GM23338 (cell line): Measurements from ENCODE around the gene TNS1. TPM values are rescaled to one million over a fixed set of nuclear protein-coding genes. Genes with fewer than 3 reads are reported as not detected.

Experiments used
- ATAC-seq: fragments of 200-7000 bp; cut with Tn5 transposase; 3 replicates; pipeline ENCODE4 v1.9.1; 2020
- DNase-seq: peaks from one replicate; pipeline ENCODE4 v3.0.0-alpha.2; 2015; ENCODE audit warnings: low spot score
- H2AFZ ChIP-seq: fragments of 200-600 bp; sonication (generic); 2 replicates; pipeline ENCODE4 v1.8.0; 2016; ENCODE audit warnings: antibody characterized with exemption, mild to moderate bottlenecking, moderate library complexity
- H3F3A ChIP-seq: fragments of 200-600 bp; sonication (generic); replicated peaks from 2 replicates; pipeline ENCODE4 v1.8.0; 2017; ENCODE audit warnings: antibody characterized with exemption, mixed run types, low read depth
- H3K27ac ChIP-seq: fragments of 200-600 bp; sonication (generic); 2 replicates; pipeline ENCODE4 v1.6.1; 2016; ENCODE audit warnings: low read depth
- H3K27me3 ChIP-seq: fragments of 200-600 bp; sonication (generic); 2 replicates; pipeline ENCODE4 v1.8.0; 2016; ENCODE audit warnings: mild to moderate bottlenecking, mixed run types, moderate library complexity; ENCODE audit not compliant: insufficient read depth
- H3K36me3 ChIP-seq: fragments of 200-600 bp; sonication (generic); 2 replicates; pipeline ENCODE4 v1.8.0; 2016; ENCODE audit warnings: mild to moderate bottlenecking; ENCODE audit not compliant: insufficient read depth
- H3K4me1 ChIP-seq: fragments of 200-600 bp; sonication (generic); 2 replicates; pipeline ENCODE4 v1.8.0; 2016; ENCODE audit warnings: mild to moderate bottlenecking, moderate library complexity; ENCODE audit not compliant: insufficient read depth
- H3K4me2 ChIP-seq: fragments of 200-600 bp; sonication (generic); 2 replicates; pipeline ENCODE4 v1.7.1; 2017; ENCODE audit warnings: mixed run types
- H3K4me3 ChIP-seq: fragments of 200-600 bp; sonication (generic); 2 replicates; pipeline ENCODE4 v1.6.1; 2016; ENCODE audit warnings: mixed run types
- H3K79me2 ChIP-seq: fragments of 200-600 bp; sonication (generic); replicated peaks from 2 replicates; pipeline ENCODE4 v1.8.0; 2017; ENCODE audit warnings: mild to moderate bottlenecking; ENCODE audit not compliant: insufficient read depth
- H3K9me2 ChIP-seq: fragments of 200-600 bp; sonication (generic); 2 replicates; pipeline ENCODE4 v1.8.0; 2017; ENCODE audit not compliant: insufficient read depth
- H4K20me1 ChIP-seq: fragments of 200-600 bp; sonication (generic); replicated peaks from 2 replicates; pipeline ENCODE4 v1.8.0; 2017; ENCODE audit warnings: mild to moderate bottlenecking; ENCODE audit not compliant: insufficient read depth
- H3K27ac Mint-ChIP-seq: 2 replicates; pipeline ENCODE4 v1.8.0; 2020; ENCODE audit warnings: inconsistent platforms, mild to moderate bottlenecking, moderate library complexity, mixed read lengths
- H3K27me3 Mint-ChIP-seq: 3 replicates; pipeline ENCODE4 v1.8.0; 2022; ENCODE audit warnings: low read depth, mild to moderate bottlenecking, moderate library complexity, mixed read lengths, inconsistent platforms; ENCODE audit not compliant: insufficient read depth, poor library complexity
- H3K36me3 Mint-ChIP-seq: 3 replicates; pipeline ENCODE4 v1.8.0; 2021; ENCODE audit warnings: low read depth, mild to moderate bottlenecking, inconsistent platforms, moderate library complexity, mixed read lengths
- H3K4me1 Mint-ChIP-seq: 3 replicates; pipeline ENCODE4 v1.8.0; 2020; ENCODE audit warnings: mild to moderate bottlenecking, inconsistent platforms, mixed read lengths
- H3K4me3 Mint-ChIP-seq: 3 replicates; pipeline ENCODE4 v1.8.0; 2021; ENCODE audit warnings: moderate library complexity, mild to moderate bottlenecking, inconsistent platforms, mixed read lengths
- H3K9me3 Mint-ChIP-seq: 3 replicates; pipeline ENCODE4 v1.8.0; 2020; ENCODE audit warnings: moderate library complexity, mild to moderate bottlenecking, inconsistent platforms, mixed read lengths
- CREB1 ChIP-seq: fragments of 250-450 bp; sonication (Bioruptor Pico); IDR thresholded peaks from 2 replicates; pipeline ENCODE4 v1.5.0; 2020; ENCODE audit warnings: low read depth, mild to moderate bottlenecking, moderate library complexity
- ETS1 ChIP-seq: IDR thresholded peaks from 2 replicates; pipeline ENCODE4 v1.6.1; 2016; ENCODE audit warnings: antibody characterized with exemption
- EZH2 ChIP-seq: fragments of 200-600 bp; sonication (generic); IDR thresholded peaks from one replicate; pipeline ENCODE4 v1.8.0; 2017; ENCODE audit warnings: antibody characterized with exemption, mild to moderate bottlenecking, low read depth; ENCODE audit not compliant: unreplicated experiment
- EZH2phosphoT487 ChIP-seq: fragments of 200-600 bp; sonication (generic); IDR thresholded peaks from one replicate; pipeline ENCODE4 v1.8.1; 2018; ENCODE audit warnings: antibody characterized with exemption; ENCODE audit not compliant: unreplicated experiment
- NANOG ChIP-seq: IDR thresholded peaks from 2 replicates; pipeline ENCODE4 v1.6.1; 2016; ENCODE audit warnings: antibody characterized with exemption, borderline replicate concordance
- POLR2AphosphoS5 ChIP-seq: IDR thresholded peaks from 2 replicates; pipeline ENCODE4 v1.6.1; 2016; ENCODE audit warnings: antibody characterized with exemption, low read depth
- REST ChIP-seq: IDR thresholded peaks from one replicate; pipeline ENCODE4 v1.6.1; 2018; ENCODE audit warnings: antibody characterized with exemption; ENCODE audit not compliant: unreplicated experiment
- STAT1 ChIP-seq: IDR thresholded peaks from one replicate; pipeline ENCODE4 v1.6.1; 2016; ENCODE audit warnings: antibody characterized with exemption; ENCODE audit not compliant: unreplicated experiment
- ZNF114 ChIP-seq: fragments of 250-450 bp; sonication (Bioruptor Pico); IDR thresholded peaks from 2 replicates; pipeline ENCODE4 v1.5.0; 2020; ENCODE audit warnings: mild to moderate bottlenecking, moderate library complexity
- ZNF331 ChIP-seq: fragments of 250-450 bp; sonication (Bioruptor Pico); IDR thresholded peaks from 2 replicates; pipeline ENCODE4 v1.5.0; 2020; ENCODE audit warnings: low read depth, mild to moderate bottlenecking, moderate library complexity
- polyA plus RNA-seq: library from polyadenylated mRNA; unstranded; fragments of >200 nt; fragmentation: Nextera tagmentation; extraction: Ambion mirVana; gene quantifications from 2 replicates; pipeline ENCODE4 v1.2.1, GENCODE V29; 2016
- total RNA-seq: library from RNA; depleted of rRNA; stranded (reverse); fragments of >200 nt; shearing (Covaris generic); gene quantifications from 2 replicates; pipeline ENCODE4 v1.2.3, GENCODE V29; 2014
- TF ChIP-seq, protein P1 (sequence below): fragments of 250-450 bp; sonication (Bioruptor Pico); IDR thresholded peaks from 2 replicates; pipeline ENCODE4 v1.5.0; 2020; ENCODE audit warnings: mild to moderate bottlenecking, moderate library complexity
- TF ChIP-seq, protein P2 (sequence below), 2 experiments: fragments of 200-600 bp in 1 of 2; sonication (generic) in 1 of 2; conservative IDR thresholded peaks; 2 replicates each; pipeline versions ENCODE4 v1.5.1 to v1.6.1; 2016 to 2017; ENCODE audit warnings: antibody characterized with exemption in 2 of 2, low read depth in 2 of 2, mild to moderate bottlenecking in 2 of 2, moderate library complexity in 1 of 2

The TNS1 gene
- total and polyA plus RNA-seq, 2 experiments from 2014 or later, result 2.0 to 7.4 TPM

GRCh38 chr2:218026676-218027425, 24.1 kb upstream of the TNS1 start (continued):
- TF ChIP-seq, protein P1, sequence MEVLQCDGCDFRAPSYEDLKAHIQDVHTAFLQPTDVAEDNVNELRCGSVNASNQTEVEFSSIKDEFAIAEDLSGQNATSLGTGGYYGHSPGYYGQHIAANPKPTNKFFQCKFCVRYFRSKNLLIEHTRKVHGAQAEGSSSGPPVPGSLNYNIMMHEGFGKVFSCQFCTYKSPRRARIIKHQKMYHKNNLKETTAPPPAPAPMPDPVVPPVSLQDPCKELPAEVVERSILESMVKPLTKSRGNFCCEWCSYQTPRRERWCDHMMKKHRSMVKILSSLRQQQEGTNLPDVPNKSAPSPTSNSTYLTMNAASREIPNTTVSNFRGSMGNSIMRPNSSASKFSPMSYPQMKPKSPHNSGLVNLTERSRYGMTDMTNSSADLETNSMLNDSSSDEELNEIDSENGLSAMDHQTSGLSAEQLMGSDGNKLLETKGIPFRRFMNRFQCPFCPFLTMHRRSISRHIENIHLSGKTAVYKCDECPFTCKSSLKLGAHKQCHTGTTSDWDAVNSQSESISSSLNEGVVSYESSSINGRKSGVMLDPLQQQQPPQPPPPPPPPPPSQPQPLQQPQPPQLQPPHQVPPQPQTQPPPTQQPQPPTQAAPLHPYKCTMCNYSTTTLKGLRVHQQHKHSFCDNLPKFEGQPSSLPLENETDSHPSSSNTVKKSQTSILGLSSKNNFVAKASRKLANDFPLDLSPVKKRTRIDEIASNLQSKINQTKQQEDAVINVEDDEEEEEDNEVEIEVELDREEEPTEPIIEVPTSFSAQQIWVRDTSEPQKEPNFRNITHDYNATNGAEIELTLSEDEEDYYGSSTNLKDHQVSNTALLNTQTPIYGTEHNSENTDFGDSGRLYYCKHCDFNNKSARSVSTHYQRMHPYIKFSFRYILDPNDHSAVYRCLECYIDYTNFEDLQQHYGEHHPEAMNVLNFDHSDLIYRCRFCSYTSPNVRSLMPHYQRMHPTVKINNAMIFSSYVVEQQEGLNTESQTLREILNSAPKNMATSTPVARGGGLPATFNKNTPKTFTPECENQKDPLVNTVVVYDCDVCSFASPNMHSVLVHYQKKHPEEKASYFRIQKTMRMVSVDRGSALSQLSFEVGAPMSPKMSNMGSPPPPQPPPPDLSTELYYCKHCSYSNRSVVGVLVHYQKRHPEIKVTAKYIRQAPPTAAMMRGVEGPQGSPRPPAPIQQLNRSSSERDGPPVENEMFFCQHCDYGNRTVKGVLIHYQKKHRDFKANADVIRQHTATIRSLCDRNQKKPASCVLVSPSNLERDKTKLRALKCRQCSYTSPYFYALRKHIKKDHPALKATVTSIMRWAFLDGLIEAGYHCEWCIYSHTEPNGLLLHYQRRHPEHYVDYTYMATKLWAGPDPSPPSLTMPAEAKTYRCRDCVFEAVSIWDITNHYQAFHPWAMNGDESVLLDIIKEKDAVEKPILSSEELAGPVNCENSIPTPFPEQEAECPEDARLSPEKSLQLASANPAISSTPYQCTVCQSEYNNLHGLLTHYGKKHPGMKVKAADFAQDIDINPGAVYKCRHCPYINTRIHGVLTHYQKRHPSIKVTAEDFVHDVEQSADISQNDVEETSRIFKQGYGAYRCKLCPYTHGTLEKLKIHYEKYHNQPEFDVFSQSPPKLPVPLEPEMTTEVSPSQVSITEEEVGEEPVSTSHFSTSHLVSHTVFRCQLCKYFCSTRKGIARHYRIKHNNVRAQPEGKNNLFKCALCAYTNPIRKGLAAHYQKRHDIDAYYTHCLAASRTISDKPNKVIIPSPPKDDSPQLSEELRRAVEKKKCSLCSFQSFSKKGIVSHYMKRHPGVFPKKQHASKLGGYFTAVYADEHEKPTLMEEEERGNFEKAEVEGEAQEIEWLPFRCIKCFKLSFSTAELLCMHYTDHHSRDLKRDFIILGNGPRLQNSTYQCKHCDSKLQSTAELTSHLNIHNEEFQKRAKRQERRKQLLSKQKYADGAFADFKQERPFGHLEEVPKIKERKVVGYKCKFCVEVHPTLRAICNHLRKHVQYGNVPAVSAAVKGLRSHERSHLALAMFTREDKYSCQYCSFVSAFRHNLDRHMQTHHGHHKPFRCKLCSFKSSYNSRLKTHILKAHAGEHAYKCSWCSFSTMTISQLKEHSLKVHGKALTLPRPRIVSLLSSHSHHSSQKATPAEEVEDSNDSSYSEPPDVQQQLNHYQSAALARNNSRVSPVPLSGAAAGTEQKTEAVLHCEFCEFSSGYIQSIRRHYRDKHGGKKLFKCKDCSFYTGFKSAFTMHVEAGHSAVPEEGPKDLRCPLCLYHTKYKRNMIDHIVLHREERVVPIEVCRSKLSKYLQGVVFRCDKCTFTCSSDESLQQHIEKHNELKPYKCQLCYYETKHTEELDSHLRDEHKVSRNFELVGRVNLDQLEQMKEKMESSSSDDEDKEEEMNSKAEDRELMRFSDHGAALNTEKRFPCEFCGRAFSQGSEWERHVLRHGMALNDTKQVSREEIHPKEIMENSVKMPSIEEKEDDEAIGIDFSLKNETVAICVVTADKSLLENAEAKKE, result no peak
- TF ChIP-seq CREB1 (CRISPR knock-in tag) (no peak), STAT1 (no peak), ETS1 (no peak), EZH2 (no peak)

DNA sequence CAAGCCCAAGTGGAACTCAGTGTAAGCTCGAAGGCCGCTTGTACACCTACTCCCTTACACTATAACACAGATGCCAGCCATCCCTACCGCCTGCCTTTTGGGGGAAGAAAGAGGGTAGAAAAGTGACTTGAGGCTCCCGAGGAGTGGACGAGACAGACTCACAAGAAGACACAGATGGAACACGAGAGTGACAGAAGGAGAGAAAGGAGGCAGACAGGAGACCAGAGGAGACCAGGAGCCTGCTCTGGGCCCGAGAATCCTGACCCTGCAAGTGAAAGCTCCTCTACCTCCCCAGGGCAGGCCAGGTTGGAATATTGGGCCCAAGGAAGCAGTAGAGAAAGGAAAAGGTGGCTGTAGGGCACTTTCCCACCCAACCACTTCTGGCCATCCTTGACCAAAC, 23.4 kb upstream of the TNS1 start:
- DNase-seq, result no peak
- Histone ChIP-seq H3K36me3 (no peaks in the 10 kb centered on the region), H3F3A (no peaks in the 10 kb centered on the region), H3K4me1 (peaks cover 13% of the 10 kb centered on the region), H3K9me2 (no peaks in the 10 kb centered on the region), H3K27ac (no peak overlapping the region), H3K4me3 (no peak overlapping the region), H4K20me1 (no peaks in the 10 kb centered on the region), H3K79me2 (no peaks in the 10 kb centered on the region), H2AFZ (no peak overlapping the region), H3K4me2 (no peak overlapping the region), H3K27me3 (no peaks in the 10 kb centered on the region)
- no peak for ATAC-seq
- Mint-ChIP-seq H3K27me3 (peaks cover 15% of the 10 kb centered on the region), H3K4me1 (peaks cover 27% of the 10 kb centered on the region), H3K27ac (no peak overlapping the region), H3K36me3 (no peaks in the 10 kb centered on the region), H3K9me3 (no peaks in the 10 kb centered on the region), H3K4me3 (no peak overlapping the region)
- TF ChIP-seq EZH2 (no peak), CREB1 (CRISPR knock-in tag) (no peak), REST (no peak), ZNF331 (CRISPR knock-in tag) (no peak), STAT1 (no peak), EZH2phosphoT487 (no peak), ZNF114 (no peak), NANOG (no peak), POLR2AphosphoS5 (no peak)
- TF ChIP-seq, protein P2, sequence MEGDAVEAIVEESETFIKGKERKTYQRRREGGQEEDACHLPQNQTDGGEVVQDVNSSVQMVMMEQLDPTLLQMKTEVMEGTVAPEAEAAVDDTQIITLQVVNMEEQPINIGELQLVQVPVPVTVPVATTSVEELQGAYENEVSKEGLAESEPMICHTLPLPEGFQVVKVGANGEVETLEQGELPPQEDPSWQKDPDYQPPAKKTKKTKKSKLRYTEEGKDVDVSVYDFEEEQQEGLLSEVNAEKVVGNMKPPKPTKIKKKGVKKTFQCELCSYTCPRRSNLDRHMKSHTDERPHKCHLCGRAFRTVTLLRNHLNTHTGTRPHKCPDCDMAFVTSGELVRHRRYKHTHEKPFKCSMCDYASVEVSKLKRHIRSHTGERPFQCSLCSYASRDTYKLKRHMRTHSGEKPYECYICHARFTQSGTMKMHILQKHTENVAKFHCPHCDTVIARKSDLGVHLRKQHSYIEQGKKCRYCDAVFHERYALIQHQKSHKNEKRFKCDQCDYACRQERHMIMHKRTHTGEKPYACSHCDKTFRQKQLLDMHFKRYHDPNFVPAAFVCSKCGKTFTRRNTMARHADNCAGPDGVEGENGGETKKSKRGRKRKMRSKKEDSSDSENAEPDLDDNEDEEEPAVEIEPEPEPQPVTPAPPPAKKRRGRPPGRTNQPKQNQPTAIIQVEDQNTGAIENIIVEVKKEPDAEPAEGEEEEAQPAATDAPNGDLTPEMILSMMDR (conservative IDR thresholded peaks at IDR 0.05; ENCODE audit: low read depth in 2 of 2), result no peak
